Vagina (tissue), 2 donors: Measurements from ENCODE around the gene DDHD1.

Source experiments
- POLR2A ChIP-seq, 2 donors: fragments of 450-650 bp; IDR thresholded peaks; one replicate each; pipeline ENCODE4 v1.6.1; 2017; ENCODE audit warnings: antibody characterized with exemption in 2 of 2, mild to moderate bottlenecking in 2 of 2, moderate library complexity in 2 of 2
- POLR2AphosphoS5 ChIP-seq, 2 donors: sonication (generic); formaldehyde crosslinking; IDR thresholded peaks; one replicate each; pipeline ENCODE4 v1.9.0; 2017; ENCODE audit warnings: antibody characterized with exemption in 2 of 2, mild to moderate bottlenecking in 2 of 2, low read depth in 1 of 2; ENCODE audit not compliant: insufficient read depth in 1 of 2
- TF ChIP-seq, protein P1 (sequence below), 3 experiments: fragments of 450-650 bp in 2 of 3; fragments of 200-600 bp in 1 of 3; sonication (generic) in 1 of 3; IDR thresholded peaks; one replicate each; pipeline ENCODE4 v1.5.1; 2017 to 2019; ENCODE audit warnings: antibody characterized with exemption in 3 of 3, mild to moderate bottlenecking in 2 of 3, moderate library complexity in 2 of 3

DNA sequence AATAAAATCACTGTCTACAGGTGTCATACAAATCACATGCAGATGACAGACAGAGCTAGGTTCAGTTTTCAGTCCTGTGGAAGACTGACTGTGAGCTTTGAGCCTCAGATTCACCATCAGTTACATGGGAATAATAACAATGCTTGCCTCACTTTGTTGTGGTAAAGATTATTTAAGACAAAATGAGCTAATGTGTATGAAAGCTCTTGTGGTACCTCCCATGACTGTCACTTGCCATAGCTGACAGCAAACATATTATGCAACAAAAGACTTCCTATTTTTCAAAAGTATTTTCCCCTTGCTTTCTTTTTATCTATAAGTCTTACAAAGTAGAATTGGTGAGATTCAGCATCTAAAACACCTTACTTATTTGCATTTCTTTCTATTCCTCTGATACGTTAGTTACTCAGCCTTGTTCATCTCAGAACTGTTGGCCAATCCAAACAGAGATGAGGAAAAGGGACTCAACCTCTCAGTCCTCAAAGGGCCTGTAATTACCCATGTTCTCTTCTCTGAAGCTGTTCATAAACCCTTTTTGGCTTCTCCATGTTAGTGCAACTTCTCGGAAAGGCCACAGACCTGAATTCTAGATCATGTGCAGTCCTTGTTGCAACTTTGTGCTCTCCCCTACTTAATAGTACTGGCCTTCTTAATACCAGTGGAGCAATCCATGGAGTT is 8.8 kb upstream of the DDHD1 start:
- TF ChIP-seq, protein P1, sequence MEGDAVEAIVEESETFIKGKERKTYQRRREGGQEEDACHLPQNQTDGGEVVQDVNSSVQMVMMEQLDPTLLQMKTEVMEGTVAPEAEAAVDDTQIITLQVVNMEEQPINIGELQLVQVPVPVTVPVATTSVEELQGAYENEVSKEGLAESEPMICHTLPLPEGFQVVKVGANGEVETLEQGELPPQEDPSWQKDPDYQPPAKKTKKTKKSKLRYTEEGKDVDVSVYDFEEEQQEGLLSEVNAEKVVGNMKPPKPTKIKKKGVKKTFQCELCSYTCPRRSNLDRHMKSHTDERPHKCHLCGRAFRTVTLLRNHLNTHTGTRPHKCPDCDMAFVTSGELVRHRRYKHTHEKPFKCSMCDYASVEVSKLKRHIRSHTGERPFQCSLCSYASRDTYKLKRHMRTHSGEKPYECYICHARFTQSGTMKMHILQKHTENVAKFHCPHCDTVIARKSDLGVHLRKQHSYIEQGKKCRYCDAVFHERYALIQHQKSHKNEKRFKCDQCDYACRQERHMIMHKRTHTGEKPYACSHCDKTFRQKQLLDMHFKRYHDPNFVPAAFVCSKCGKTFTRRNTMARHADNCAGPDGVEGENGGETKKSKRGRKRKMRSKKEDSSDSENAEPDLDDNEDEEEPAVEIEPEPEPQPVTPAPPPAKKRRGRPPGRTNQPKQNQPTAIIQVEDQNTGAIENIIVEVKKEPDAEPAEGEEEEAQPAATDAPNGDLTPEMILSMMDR (IDR thresholded peaks at IDR 0.05) = no peak
- TF ChIP-seq POLR2A (IDR thresholded peaks at IDR 0.05) = no peak
- TF ChIP-seq POLR2AphosphoS5 (IDR thresholded peaks at IDR 0.05; ENCODE audit: insufficient read depth in 1 of 2, low read depth in 1 of 2) = no peak
